Measurements from ENCODE around the gene KCNQ2.

DNA sequence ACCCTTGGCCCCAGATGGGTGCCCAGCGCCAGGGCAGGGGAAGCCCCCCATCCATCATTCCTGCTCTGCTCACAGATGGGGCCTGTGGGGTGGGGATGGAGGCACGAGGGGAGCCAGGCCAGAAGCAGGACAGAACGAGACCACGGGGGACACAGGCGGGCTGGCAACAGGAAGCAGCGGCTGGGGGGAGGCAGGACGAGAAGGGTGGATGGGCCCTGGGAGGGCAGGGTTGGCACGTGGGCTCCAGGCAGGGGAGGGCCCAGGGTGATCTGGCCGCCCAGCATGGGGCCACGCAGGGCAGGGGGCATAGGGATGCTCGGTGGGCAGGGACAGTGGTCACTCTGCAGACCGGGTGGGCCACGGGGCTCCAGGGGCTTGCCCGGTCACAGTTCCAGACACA lies 41.6 kb downstream of the KCNQ2 start:
- TF ChIP-seq, protein P1, sequence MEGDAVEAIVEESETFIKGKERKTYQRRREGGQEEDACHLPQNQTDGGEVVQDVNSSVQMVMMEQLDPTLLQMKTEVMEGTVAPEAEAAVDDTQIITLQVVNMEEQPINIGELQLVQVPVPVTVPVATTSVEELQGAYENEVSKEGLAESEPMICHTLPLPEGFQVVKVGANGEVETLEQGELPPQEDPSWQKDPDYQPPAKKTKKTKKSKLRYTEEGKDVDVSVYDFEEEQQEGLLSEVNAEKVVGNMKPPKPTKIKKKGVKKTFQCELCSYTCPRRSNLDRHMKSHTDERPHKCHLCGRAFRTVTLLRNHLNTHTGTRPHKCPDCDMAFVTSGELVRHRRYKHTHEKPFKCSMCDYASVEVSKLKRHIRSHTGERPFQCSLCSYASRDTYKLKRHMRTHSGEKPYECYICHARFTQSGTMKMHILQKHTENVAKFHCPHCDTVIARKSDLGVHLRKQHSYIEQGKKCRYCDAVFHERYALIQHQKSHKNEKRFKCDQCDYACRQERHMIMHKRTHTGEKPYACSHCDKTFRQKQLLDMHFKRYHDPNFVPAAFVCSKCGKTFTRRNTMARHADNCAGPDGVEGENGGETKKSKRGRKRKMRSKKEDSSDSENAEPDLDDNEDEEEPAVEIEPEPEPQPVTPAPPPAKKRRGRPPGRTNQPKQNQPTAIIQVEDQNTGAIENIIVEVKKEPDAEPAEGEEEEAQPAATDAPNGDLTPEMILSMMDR (IDR thresholded peaks at IDR 0.05; ENCODE audit: low read depth, low read length), result no peak
- TF ChIP-seq EZH2phosphoT487 (IDR thresholded peaks at IDR 0.05; ENCODE audit: low read depth), result no peak

Measured in OCI-LY3 (cell line).